K562 (cell line): ENCODE measurements around the gene TGFB1I1. TPM values are rescaled to one million over a fixed set of nuclear protein-coding genes. Genes with fewer than 3 reads are reported as not detected.

Experiments
- ATF1 ChIP-seq, 2 experiments: fragments of 450-650 bp in 1 of 2; IDR thresholded peaks; 2 replicates each; pipeline ENCODE4 v1.6.1; 2016; ENCODE audit warnings: missing compliant biosample characterization in 1 of 2, missing genetic modification characterization in 1 of 2
- DDX20 ChIP-seq: fragments of 450-650 bp; IDR thresholded peaks from 2 replicates; pipeline ENCODE4 v1.6.1; 2016; ENCODE audit warnings: missing genetic modification characterization, low read depth, mild to moderate bottlenecking, missing compliant biosample characterization, moderate library complexity
- EGR1 ChIP-seq: fragments of 450-650 bp; conservative IDR thresholded peaks from 2 replicates; pipeline ENCODE4 v1.6.1; 2017; ENCODE audit warnings: mild to moderate bottlenecking
- HDAC8 ChIP-seq: fragments of 450-650 bp; IDR thresholded peaks from 2 replicates; pipeline ENCODE4 v1.6.1; 2016; ENCODE audit warnings: mild to moderate bottlenecking, missing genetic modification characterization, moderate library complexity, missing compliant biosample characterization
- HNRNPUL1 ChIP-seq: fragments of 200-400 bp; formaldehyde crosslinking; IDR thresholded peaks from 2 replicates; pipeline ENCODE4 v1.6.1; 2017; ENCODE audit warnings: low read length
- KLF1 ChIP-seq: fragments of 450-650 bp; IDR thresholded peaks from 2 replicates; pipeline ENCODE4 v1.6.1; 2016; ENCODE audit warnings: missing genetic modification characterization, missing compliant biosample characterization
- MAFK ChIP-seq: IDR thresholded peaks from 2 replicates; pipeline ENCODE4 v1.6.1; 2011; ENCODE audit warnings: low read length, improper control_type of control experiment
- MIER1 ChIP-seq: fragments of 450-650 bp; IDR thresholded peaks from 2 replicates; pipeline ENCODE4 v1.6.1; 2016; ENCODE audit warnings: antibody characterized with exemption, mild to moderate bottlenecking, low read depth
- NFE2L1 ChIP-seq: fragments of 450-650 bp; IDR thresholded peaks from 2 replicates; pipeline ENCODE4 v1.6.1; 2016; ENCODE audit warnings: missing genetic modification characterization, low read depth, mild to moderate bottlenecking, missing compliant biosample characterization, moderate library complexity, borderline replicate concordance
- POLR2B ChIP-seq: fragments of 450-650 bp; IDR thresholded peaks from 2 replicates; pipeline ENCODE4 v1.6.1; 2018; ENCODE audit warnings: low read depth; ENCODE audit not compliant: partially characterized antibody
- POLR3A ChIP-seq: IDR thresholded peaks from 2 replicates; pipeline ENCODE4 v1.6.1; 2011; ENCODE audit warnings: borderline replicate concordance, mild to moderate bottlenecking, moderate library complexity; ENCODE audit not compliant: insufficient read length, insufficient read depth; ENCODE audit errors: extremely low read depth
- PURB ChIP-seq: sonication (generic); formaldehyde crosslinking; IDR thresholded peaks from 2 replicates; pipeline ENCODE4 v1.9.0; 2021; ENCODE audit warnings: low read depth, mild to moderate bottlenecking, missing genetic modification reagents
- RBM22 ChIP-seq: fragments of 200-400 bp; formaldehyde crosslinking; IDR thresholded peaks from 2 replicates; pipeline ENCODE4 v1.6.1; 2018; ENCODE audit warnings: low read length, low read depth; ENCODE audit not compliant: poor library complexity, severe bottlenecking
- STAG1 ChIP-seq: sonication (generic); formaldehyde crosslinking; IDR thresholded peaks from 2 replicates; pipeline ENCODE4 v1.5.0; 2020; ENCODE audit warnings: missing genetic modification reagents, borderline replicate concordance
- TAF1 ChIP-seq: IDR thresholded peaks from 2 replicates; pipeline ENCODE4 v1.6.1; 2011; ENCODE audit warnings: mild to moderate bottlenecking, low read length, moderate library complexity; ENCODE audit not compliant: insufficient read depth, control insufficient read depth, severe bottlenecking; ENCODE audit errors: extremely low read depth
- ZNF184 ChIP-seq: sonication (generic); formaldehyde crosslinking; IDR thresholded peaks from 2 replicates; pipeline ENCODE4 v1.5.0; 2020; ENCODE audit warnings: missing genetic modification reagents
- ZNF197 ChIP-seq: fragments of 200-800 bp; sonication (Bioruptor generic); IDR thresholded peaks from 2 replicates; pipeline ENCODE4 v1.6.1; 2016; ENCODE audit warnings: low read depth, missing genetic modification characterization, missing compliant biosample characterization
- ZNF23 ChIP-seq: fragments of 250-450 bp; sonication (Bioruptor Pico); IDR thresholded peaks from 2 replicates; pipeline ENCODE4 v1.4.0; 2020; ENCODE audit warnings: mild to moderate bottlenecking
- ZNF41 ChIP-seq: fragments of 250-450 bp; sonication (Bioruptor Pico); conservative IDR thresholded peaks from 2 replicates; pipeline ENCODE4 v1.4.0; 2020; ENCODE audit warnings: mild to moderate bottlenecking
- ZNF583 ChIP-seq: fragments of 250-450 bp; sonication (Bioruptor Pico); IDR thresholded peaks from 2 replicates; pipeline ENCODE4 v1.4.0; 2020
- ZNF717 ChIP-seq: fragments of 250-450 bp; sonication (Bioruptor Pico); IDR thresholded peaks from 2 replicates; pipeline ENCODE4 v1.5.0; 2021
- ZSCAN29 ChIP-seq: fragments of 450-650 bp; IDR thresholded peaks from 2 replicates; pipeline ENCODE4 v1.6.1; 2017
- polyA plus RNA-seq, 8 experiments: library from polyadenylated mRNA; depleted of rRNA in 4 of 8; stranded (reverse) in 5 of 8; unstranded in 3 of 8; fragments of >200 nt; fragmentation: Nextera tagmentation in 2 of 8; fragmentation: Illumina TruSeq in 1 of 8; extraction: Ambion mirVana in 2 of 8; extraction: Trizol in 1 of 8; gene quantifications; 2 replicates each; pipeline versions ENCODE4 v1.2.1 to v1.2.3, GENCODE V29; 2011 to 2014; ENCODE audit warnings: inconsistent platforms in 1 of 8, missing spikeins in 1 of 8
- total RNA-seq, 7 experiments: library from RNA; depleted of rRNA in 6 of 7; stranded (reverse); fragments of >200 nt in 6 of 7; fragmentation: Illumina TruSeq in 2 of 7; extraction: Trizol in 2 of 7; gene quantifications; 2 replicates each; pipeline versions ENCODE4 v1.2.1 to v1.2.3, GENCODE V29; 2011 to 2021; ENCODE audit warnings: low replicate concordance in 1 of 7
- TF ChIP-seq, protein P1 (sequence below), 3 experiments: fragments of 200-800 bp in 1 of 3; sonication (Bioruptor generic) in 1 of 3; sonication (generic) in 1 of 3; formaldehyde crosslinking in 1 of 3; IDR thresholded peaks; 2 replicates each; pipeline versions ENCODE4 v1.6.1 to v1.8.0; 2016 to 2022; ENCODE audit warnings: mild to moderate bottlenecking in 2 of 3, missing compliant biosample characterization in 2 of 3, missing genetic modification characterization in 2 of 3, missing genetic modification reagents in 1 of 3
- TF ChIP-seq, protein P2 (sequence below): IDR thresholded peaks from 2 replicates; pipeline ENCODE4 v1.6.1; 2011; ENCODE audit not compliant: insufficient read length; ENCODE audit errors: extremely low read depth
- TF ChIP-seq, protein P3 (sequence below): fragments of 200-800 bp; sonication (Bioruptor generic); IDR thresholded peaks from 2 replicates; pipeline ENCODE4 v1.6.1; 2017; ENCODE audit warnings: missing genetic modification characterization, missing compliant biosample characterization

TGFB1I1 gene
- total and polyA plus RNA-seq, 9 of the 15 experiments (the other 6 are each of a cell fraction or from before 2014, with no cell fraction given), result 0.04 to 0.91 (median 0.19) TPM

DNA sequence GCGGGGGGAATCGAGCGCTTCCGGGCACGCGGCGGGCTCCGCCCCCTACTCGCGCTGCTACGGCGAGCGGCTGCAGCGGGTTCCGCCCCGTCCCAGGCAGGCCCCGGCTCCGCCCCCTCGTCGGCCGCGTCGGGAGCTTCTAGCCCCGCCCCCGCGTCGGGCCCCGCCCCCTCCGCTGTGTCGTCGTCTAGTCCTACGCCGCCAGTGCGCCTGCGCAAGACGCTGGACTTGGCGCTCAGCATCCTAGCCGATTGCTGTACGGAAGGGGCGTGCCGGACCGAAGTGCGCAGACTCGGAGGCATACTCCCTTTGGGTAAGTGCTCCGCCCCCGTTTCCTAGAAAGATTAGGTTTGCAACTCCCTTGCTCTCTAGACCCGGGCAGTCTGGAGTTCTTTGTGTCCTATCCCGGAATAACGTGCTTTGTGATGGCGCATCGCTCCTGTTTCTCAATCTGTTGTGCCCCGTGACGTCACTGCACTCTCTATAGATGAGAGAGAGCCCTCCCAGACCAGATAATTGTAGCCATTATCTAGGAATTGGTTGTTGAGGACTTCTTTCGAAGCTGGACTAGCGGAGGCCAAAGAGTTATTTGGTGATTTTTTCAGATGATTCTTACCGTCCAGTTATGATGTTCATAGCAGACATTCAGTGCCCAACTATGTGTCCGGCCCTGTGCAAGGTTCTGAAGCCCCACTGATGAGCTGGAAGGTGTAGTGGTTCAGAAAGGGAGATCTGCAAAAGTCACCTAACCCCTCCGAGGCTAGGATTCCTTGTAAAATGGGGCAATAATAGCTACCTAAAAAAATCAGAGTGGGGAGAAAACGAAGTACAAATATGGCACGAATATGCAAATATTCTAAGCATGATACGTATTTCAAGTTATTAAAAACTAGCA, 12.0 kb upstream of the TGFB1I1 start (continued):
- TF ChIP-seq, protein P1, sequence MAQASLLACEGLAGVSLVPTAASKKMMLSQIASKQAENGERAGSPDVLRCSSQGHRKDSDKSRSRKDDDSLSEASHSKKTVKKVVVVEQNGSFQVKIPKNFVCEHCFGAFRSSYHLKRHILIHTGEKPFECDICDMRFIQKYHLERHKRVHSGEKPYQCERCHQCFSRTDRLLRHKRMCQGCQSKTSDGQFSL (CRISPR knock-in tag; IDR thresholded peaks at IDR 0.05), result no peak
- TF ChIP-seq, protein P1 (tag; IDR thresholded peaks at IDR 0.05), result no peak
- TF ChIP-seq POLR2B (peak; percentile 15), RBM22 (no peak), MAFK (0 out of 2 replicates have a peak, but pooled peaks have one; percentile 13), ZNF184 (CRISPR knock-in tag) (no peak), HNRNPUL1 (no peak), STAG1 (CRISPR knock-in tag) (no peak), ATF1 (CRISPR knock-in tag; IDR thresholded peaks at IDR 0.05) (no peak), ATF1 (tag; IDR thresholded peaks at IDR 0.05) (peak; percentile 30; the same call in 1 of the 2 replicates), ZNF41 (CRISPR knock-in tag) (no peak), MIER1 (0 out of 2 replicates have a peak, but pooled peaks have one; percentile 56), PURB (no peak), ZNF197 (CRISPR knock-in tag) (no peak), ZSCAN29 (no peak), ZNF23 (no peak), EGR1 (peak; percentile 72), NFE2L1 (tag) (no peak), HDAC8 (no peak), ZNF583 (CRISPR knock-in tag) (no peak), ZNF717 (CRISPR knock-in tag) (no peak), POLR3A (no peak), KLF1 (tag) (no peak), DDX20 (tag) (no peak), TAF1 (no peak)
- TF ChIP-seq, protein P2, sequence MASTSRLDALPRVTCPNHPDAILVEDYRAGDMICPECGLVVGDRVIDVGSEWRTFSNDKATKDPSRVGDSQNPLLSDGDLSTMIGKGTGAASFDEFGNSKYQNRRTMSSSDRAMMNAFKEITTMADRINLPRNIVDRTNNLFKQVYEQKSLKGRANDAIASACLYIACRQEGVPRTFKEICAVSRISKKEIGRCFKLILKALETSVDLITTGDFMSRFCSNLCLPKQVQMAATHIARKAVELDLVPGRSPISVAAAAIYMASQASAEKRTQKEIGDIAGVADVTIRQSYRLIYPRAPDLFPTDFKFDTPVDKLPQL, result no peak
- TF ChIP-seq, protein P3, sequence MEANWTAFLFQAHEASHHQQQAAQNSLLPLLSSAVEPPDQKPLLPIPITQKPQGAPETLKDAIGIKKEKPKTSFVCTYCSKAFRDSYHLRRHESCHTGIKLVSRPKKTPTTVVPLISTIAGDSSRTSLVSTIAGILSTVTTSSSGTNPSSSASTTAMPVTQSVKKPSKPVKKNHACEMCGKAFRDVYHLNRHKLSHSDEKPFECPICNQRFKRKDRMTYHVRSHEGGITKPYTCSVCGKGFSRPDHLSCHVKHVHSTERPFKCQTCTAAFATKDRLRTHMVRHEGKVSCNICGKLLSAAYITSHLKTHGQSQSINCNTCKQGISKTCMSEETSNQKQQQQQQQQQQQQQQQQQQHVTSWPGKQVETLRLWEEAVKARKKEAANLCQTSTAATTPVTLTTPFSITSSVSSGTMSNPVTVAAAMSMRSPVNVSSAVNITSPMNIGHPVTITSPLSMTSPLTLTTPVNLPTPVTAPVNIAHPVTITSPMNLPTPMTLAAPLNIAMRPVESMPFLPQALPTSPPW, result peak; percentile 10
